Muscle of leg (tissue), 11 donors: ENCODE measurements around the gene RCOR1. TPM values are rescaled to one million over a fixed set of nuclear protein-coding genes. Genes with fewer than 3 reads are reported as not detected.
A peak's percentile ranks its signal among the peaks of the same experiment; 100 is the strongest.

Source experiments
- DNase-seq: peaks from one replicate; pipeline ENCODE4 v3.0.0; 2013
- H3K27ac ChIP-seq: one replicate; pipeline ENCODE4 v1.5.1; 2013; ENCODE audit warnings: mild to moderate bottlenecking, low read length, control low read depth
- H3K27me3 ChIP-seq: one replicate; pipeline ENCODE4 v1.6.1; 2013; ENCODE audit warnings: low read length; ENCODE audit not compliant: control insufficient read depth, insufficient read depth
- H3K36me3 ChIP-seq: one replicate; pipeline ENCODE4 v1.6.1; 2013; ENCODE audit warnings: low read length; ENCODE audit not compliant: control insufficient read depth, insufficient read depth
- H3K4me1 ChIP-seq: one replicate; pipeline ENCODE4 v1.6.1; 2013; ENCODE audit warnings: low read length; ENCODE audit not compliant: control insufficient read depth, insufficient read depth
- H3K4me3 ChIP-seq: one replicate; pipeline ENCODE4 v1.5.1; 2013; ENCODE audit warnings: low read length, control low read depth
- H3K9me3 ChIP-seq: replicated peaks from 2 replicates; pipeline ENCODE4 v1.6.1; 2013; ENCODE audit warnings: low read depth, low read length; ENCODE audit not compliant: control insufficient read depth
- WGBS: methylation state at CpG from one replicate; pipeline ENCODE4 v1.1.5; 2013; ENCODE audit warnings: missing lambda C conversion rate; ENCODE audit not compliant: insufficient coverage; 5-methylcytosine and 5-hydroxymethylcytosine counted together
- polyA plus RNA-seq, 8 donors: library from polyadenylated mRNA; unstranded; fragments of 120-200 nt; gene quantifications; one replicate each; pipeline versions ENCODE4 v1.2.1 to v1.2.3, GENCODE V29; 2013; ENCODE audit warnings: inconsistent platforms in 1 of 8, low replicate concordance in 1 of 8; ENCODE audit not compliant: insufficient read length in 8 of 8, insufficient read depth in 1 of 8
- total RNA-seq: library from RNA; stranded (reverse); fragments of 120-200 nt; gene quantifications from one replicate; pipeline ENCODE4 v1.2.4, GENCODE V29; 2013

RCOR1 gene
- total and polyA plus RNA-seq, 9 donors = 16.2 to 38.7 (median 29.4) TPM

GRCh38 chr14:102554821-102555819 lies 37.3 kb upstream of the RCOR1 start:
- peaks cover 23% of the 10 kb centered on the region for H3K4me1 ChIP-seq
- no peaks in the 10 kb centered on the region for H3K36me3 ChIP-seq
- peak overlapping the region; percentile 56 for H3K27ac ChIP-seq
- no peaks in the 10 kb centered on the region for H3K27me3 ChIP-seq
- WGBS = 4% methylated on average over 91 of the region's 94 CpGs
- peak; percentile 71 for DNase-seq
- no peaks in the 10 kb centered on the region for H3K9me3 ChIP-seq
- peak overlapping the region; percentile 64 for H3K4me3 ChIP-seq

- Histone ChIP-seq H3K36me3 (no peaks in the 10 kb centered on the region), H3K4me3 (no peak overlapping the region), H3K27me3 (no peaks in the 10 kb centered on the region), H3K4me1 (peaks cover 31% of the 10 kb centered on the region), H3K27ac (no peak overlapping the region), H3K9me3 (no peaks in the 10 kb centered on the region)
- WGBS = 94% methylated on average over 3 of the region's 14 CpGs
- DNase-seq = no peak
These were observed 36.3 kb upstream of the RCOR1 start for GRCh38 chr14:102556098-102556677.

- 74% methylated on average over 6 of the region's 12 CpGs for WGBS
- H3K4me3 ChIP-seq = no peak overlapping the region
- H3K27me3 ChIP-seq = no peaks in the 10 kb centered on the region
- no peak for DNase-seq
- no peak overlapping the region for H3K27ac ChIP-seq
- H3K36me3 ChIP-seq = no peaks in the 10 kb centered on the region
- H3K9me3 ChIP-seq = no peaks in the 10 kb centered on the region
- peaks cover 19% of the 10 kb centered on the region for H3K4me1 ChIP-seq
These were observed 34.8 kb upstream of the RCOR1 start for GRCh38 chr14:102557434-102558226.

GRCh38 chr14:102558556-102558955 lies 33.9 kb upstream of the RCOR1 start:
- H3K27me3 ChIP-seq = no peaks in the 10 kb centered on the region
- 60% methylated on average over 3 of the region's 4 CpGs for whole genome bisulfite sequencing
- peaks cover 16% of the 10 kb centered on the region for H3K4me1 ChIP-seq
- no peak overlapping the region for H3K4me3 ChIP-seq
- H3K27ac ChIP-seq = no peak overlapping the region
- no peaks in the 10 kb centered on the region for H3K9me3 ChIP-seq
- DNase-seq = no peak
- H3K36me3 ChIP-seq = no peaks in the 10 kb centered on the region

- Histone ChIP-seq H3K4me3 (no peak overlapping the region), H3K36me3 (no peaks in the 10 kb centered on the region), H3K27ac (no peak overlapping the region), H3K9me3 (no peaks in the 10 kb centered on the region), H3K4me1 (peaks cover 10% of the 10 kb centered on the region), H3K27me3 (no peaks in the 10 kb centered on the region)
- WGBS = 69% methylated on average over 11 of the region's 14 CpGs
- DNase-seq = no peak
These were observed 31.8 kb upstream of the RCOR1 start for GRCh38 chr14:102560458-102561261.

- DNase-seq = peak; percentile 67
- 75% methylated on average over 2 of the region's 10 CpGs for WGBS
- no peaks in the 10 kb centered on the region for H3K36me3 ChIP-seq
- no peak overlapping the region for H3K27ac ChIP-seq
- peaks cover 5% of the 10 kb centered on the region for H3K4me1 ChIP-seq
- H3K9me3 ChIP-seq = no peaks in the 10 kb centered on the region
- H3K4me3 ChIP-seq = no peak overlapping the region
- H3K27me3 ChIP-seq = no peaks in the 10 kb centered on the region
These were observed 27.0 kb upstream of the RCOR1 start for GRCh38 chr14:102565331-102565887.

GRCh38 chr14:102565959-102566358 lies 26.5 kb upstream of the RCOR1 start:
- no peaks in the 10 kb centered on the region for H3K27me3 ChIP-seq
- H3K4me3 ChIP-seq = no peak overlapping the region
- DNase-seq = no peak
- H3K9me3 ChIP-seq = no peaks in the 10 kb centered on the region
- no peaks in the 10 kb centered on the region for H3K4me1 ChIP-seq
- WGBS = no CpG with 5 or more reads among the region's 7 CpGs
- H3K27ac ChIP-seq = no peak overlapping the region
- no peaks in the 10 kb centered on the region for H3K36me3 ChIP-seq

- H3K4me3 ChIP-seq = no peak overlapping the region
- DNase-seq = no peak
- H3K4me1 ChIP-seq = no peaks in the 10 kb centered on the region
- H3K27me3 ChIP-seq = no peaks in the 10 kb centered on the region
- H3K36me3 ChIP-seq = no peaks in the 10 kb centered on the region
- H3K27ac ChIP-seq = no peak overlapping the region
- 29% methylated on average over 3 of the region's 7 CpGs for WGBS
- no peaks in the 10 kb centered on the region for H3K9me3 ChIP-seq
These were observed 24.3 kb upstream of the RCOR1 start for GRCh38 chr14:102568115-102568614.

- 89% methylated on average over 3 of the region's 9 CpGs for WGBS
- H3K9me3 ChIP-seq = no peaks in the 10 kb centered on the region
- DNase-seq = no peak
- no peak overlapping the region for H3K4me3 ChIP-seq
- H3K4me1 ChIP-seq = peaks cover 5% of the 10 kb centered on the region
- H3K27me3 ChIP-seq = no peaks in the 10 kb centered on the region
- no peaks in the 10 kb centered on the region for H3K36me3 ChIP-seq
- H3K27ac ChIP-seq = no peak overlapping the region
These were observed 22.0 kb upstream of the RCOR1 start for GRCh38 chr14:102570334-102570995.
